Mesothelial cell of epicardium (in vitro differentiated cells): ENCODE results near the gene BTF3. TPM values are rescaled to one million over a fixed set of nuclear protein-coding genes. Genes with fewer than 3 reads are reported as not detected.
"Not testable (repeated sequence)": the region's sequence is repeated elsewhere in the genome, so short reads cannot be mapped to it uniquely, and the experiment has no call there.

Source experiments
- DNase-seq, 2 experiments: peaks; one replicate each; pipeline ENCODE4 v3.0.0; 2021; ENCODE audit warnings: low spot score in 2 of 2; ENCODE audit not compliant: unreplicated experiment in 2 of 2
- H3K27ac Mint-ChIP-seq: 2 replicates; pipeline ENCODE4 v1.8.0; 2021; ENCODE audit warnings: mixed read lengths
- H3K27me3 Mint-ChIP-seq: 2 replicates; pipeline ENCODE4 v1.8.0; 2021; ENCODE audit warnings: low read depth, mixed read lengths
- H3K36me3 Mint-ChIP-seq: 2 replicates; pipeline ENCODE4 v1.8.0; 2021; ENCODE audit warnings: mixed read lengths
- H3K4me1 Mint-ChIP-seq: 2 replicates; pipeline ENCODE4 v1.8.0; 2021; ENCODE audit warnings: mixed read lengths
- H3K4me3 Mint-ChIP-seq: 2 replicates; pipeline ENCODE4 v1.8.0; 2021; ENCODE audit warnings: mild to moderate bottlenecking, moderate library complexity, mixed read lengths
- H3K9me3 Mint-ChIP-seq: 2 replicates; pipeline ENCODE4 v1.8.0; 2021; ENCODE audit warnings: mixed read lengths
- total RNA-seq: library from RNA; stranded (reverse); gene quantifications from 3 replicates; pipeline ENCODE4 v1.2.1, GENCODE V29; 2021
- TF ChIP-seq, protein P1 (sequence below): fragments of 200-600 bp; sonication (generic); IDR thresholded peaks from one replicate; pipeline ENCODE4 v1.5.0; 2021; ENCODE audit warnings: antibody characterized with exemption; ENCODE audit not compliant: unreplicated experiment

Gene BTF3
- total RNA-seq, 1 donor from 2014 or later: 641 TPM

GRCh38 chr5:73451224-73452130 is 46.8 kb upstream of the BTF3 start:
- Mint-ChIP-seq H3K4me3 (no peak overlapping the region), H3K36me3 (no peaks in the 10 kb centered on the region), H3K4me1 (peaks cover 11% of the 10 kb centered on the region), H3K27me3 (peaks cover 76% of the 10 kb centered on the region), H3K9me3 (no peaks in the 10 kb centered on the region), H3K27ac (no peak overlapping the region)
- TF ChIP-seq, protein P1, sequence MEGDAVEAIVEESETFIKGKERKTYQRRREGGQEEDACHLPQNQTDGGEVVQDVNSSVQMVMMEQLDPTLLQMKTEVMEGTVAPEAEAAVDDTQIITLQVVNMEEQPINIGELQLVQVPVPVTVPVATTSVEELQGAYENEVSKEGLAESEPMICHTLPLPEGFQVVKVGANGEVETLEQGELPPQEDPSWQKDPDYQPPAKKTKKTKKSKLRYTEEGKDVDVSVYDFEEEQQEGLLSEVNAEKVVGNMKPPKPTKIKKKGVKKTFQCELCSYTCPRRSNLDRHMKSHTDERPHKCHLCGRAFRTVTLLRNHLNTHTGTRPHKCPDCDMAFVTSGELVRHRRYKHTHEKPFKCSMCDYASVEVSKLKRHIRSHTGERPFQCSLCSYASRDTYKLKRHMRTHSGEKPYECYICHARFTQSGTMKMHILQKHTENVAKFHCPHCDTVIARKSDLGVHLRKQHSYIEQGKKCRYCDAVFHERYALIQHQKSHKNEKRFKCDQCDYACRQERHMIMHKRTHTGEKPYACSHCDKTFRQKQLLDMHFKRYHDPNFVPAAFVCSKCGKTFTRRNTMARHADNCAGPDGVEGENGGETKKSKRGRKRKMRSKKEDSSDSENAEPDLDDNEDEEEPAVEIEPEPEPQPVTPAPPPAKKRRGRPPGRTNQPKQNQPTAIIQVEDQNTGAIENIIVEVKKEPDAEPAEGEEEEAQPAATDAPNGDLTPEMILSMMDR: peak; percentile 96
- DNase-seq: peak; percentile 73 to 85

- no peak for DNase-seq
- TF ChIP-seq, protein P1: no peak
- Mint-ChIP-seq H3K27me3 (peaks cover 75% of the 10 kb centered on the region), H3K9me3 (no peaks in the 10 kb centered on the region), H3K4me1 (peaks cover 11% of the 10 kb centered on the region), H3K27ac (no peak overlapping the region), H3K36me3 (no peaks in the 10 kb centered on the region), H3K4me3 (no peak overlapping the region)
Measured at GRCh38 chr5:73452215-73452614, 46.0 kb upstream of the BTF3 start.

GRCh38 chr5:73454379-73455036 is 43.7 kb upstream of the BTF3 start:
- H3K27me3 Mint-ChIP-seq: peaks cover 65% of the 10 kb centered on the region
- peak in 1 of 2 experiments; percentile 56 for DNase-seq
- no peak overlapping the region for H3K4me3 Mint-ChIP-seq
- peaks cover 4% of the 10 kb centered on the region for H3K4me1 Mint-ChIP-seq
- peaks cover 3% of the 10 kb centered on the region for H3K9me3 Mint-ChIP-seq
- no peaks in the 10 kb centered on the region for H3K36me3 Mint-ChIP-seq
- TF ChIP-seq, protein P1: peak; percentile 77
- no peak overlapping the region for H3K27ac Mint-ChIP-seq

GRCh38 chr5:73456462-73456861 is 41.8 kb upstream of the BTF3 start:
- H3K36me3 Mint-ChIP-seq, H3K4me1 Mint-ChIP-seq, H3K4me3 Mint-ChIP-seq, H3K27ac Mint-ChIP-seq, H3K9me3 Mint-ChIP-seq, DNase-seq: not testable (repeated sequence)
- peaks cover 60% of the 10 kb centered on the region for H3K27me3 Mint-ChIP-seq

DNA sequence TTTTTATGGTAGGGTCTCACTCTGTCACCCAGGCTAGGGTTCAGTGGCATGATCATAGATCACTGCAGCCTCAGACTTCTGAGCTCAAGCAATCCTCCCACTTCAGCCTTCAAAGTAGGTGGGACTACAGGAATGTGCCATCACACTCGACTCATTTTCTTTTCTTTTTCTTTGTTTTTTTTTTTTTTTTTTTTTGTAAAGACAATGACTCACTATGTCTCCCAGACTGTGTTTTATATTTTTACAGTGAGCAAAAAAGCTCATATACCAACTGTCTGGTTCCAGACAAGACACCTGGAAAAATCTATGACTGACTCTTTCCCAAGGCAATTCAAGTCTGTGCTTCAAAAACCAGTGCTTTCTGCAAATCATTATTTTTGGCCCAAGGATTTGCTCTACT is 38.9 kb upstream of the BTF3 start:
- H3K27me3 Mint-ChIP-seq: peaks cover 38% of the 10 kb centered on the region
- H3K9me3 Mint-ChIP-seq: peaks cover 3% of the 10 kb centered on the region
- H3K36me3 Mint-ChIP-seq: no peaks in the 10 kb centered on the region
- no peak overlapping the region for H3K4me3 Mint-ChIP-seq
- H3K27ac Mint-ChIP-seq: no peak overlapping the region
- H3K4me1 Mint-ChIP-seq: no peaks in the 10 kb centered on the region
- TF ChIP-seq, protein P1: no peak
- DNase-seq: no peak

DNA sequence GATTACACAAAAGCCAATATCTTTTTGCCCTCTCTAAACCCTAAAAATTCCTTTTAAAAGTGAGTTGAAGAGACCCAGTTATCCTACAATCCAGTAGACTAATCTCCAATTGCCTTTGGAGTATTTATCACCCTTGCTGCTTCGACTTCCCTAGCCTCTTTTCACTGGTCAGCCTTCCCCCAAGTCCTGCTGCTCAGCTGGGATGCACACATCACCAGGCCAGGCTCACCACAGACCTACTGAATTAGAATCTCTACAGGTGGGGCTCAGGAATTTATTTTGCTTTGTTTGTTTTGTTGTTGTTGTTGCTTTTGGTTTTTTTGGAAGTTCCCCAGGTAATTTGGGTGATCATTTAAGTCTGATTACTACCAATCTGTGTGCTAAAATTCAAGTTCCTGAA is 38.1 kb upstream of the BTF3 start:
- TF ChIP-seq, protein P1: no peak
- DNase-seq: no peak
- Mint-ChIP-seq H3K36me3 (no peaks in the 10 kb centered on the region), H3K27ac (no peak overlapping the region), H3K9me3 (peaks cover 3% of the 10 kb centered on the region), H3K4me3 (no peak overlapping the region), H3K27me3 (peaks cover 39% of the 10 kb centered on the region), H3K4me1 (no peaks in the 10 kb centered on the region)
